Gastrocnemius medialis (tissue), 4 donors: ENCODE measurements around the gene PKP1. TPM values are rescaled to one million over a fixed set of nuclear protein-coding genes. Genes with fewer than 3 reads are reported as not detected.

Source experiments
- ATAC-seq, 2 donors: fragments of 150-250 bp; one replicate each; pipeline ENCODE4 v1.9.1; 2016
- DNase-seq, 2 donors: peaks; one replicate each; pipeline ENCODE4 v3.0.0-alpha.2; 2019
- H3K27ac ChIP-seq, 4 donors: fragments of 200-600 bp; sonication (generic); 1 replicate in 1 of 4; 2 replicates in 3 of 4; pipeline ENCODE4 v1.5.1; 2016 to 2018; ENCODE audit warnings: mild to moderate bottlenecking in 2 of 4, moderate library complexity in 1 of 4
- H3K27me3 ChIP-seq, 3 donors: fragments of 200-600 bp; sonication (generic) in 2 of 3; 1 replicate in 1 of 3; 2 replicates in 2 of 3; pipeline versions ENCODE4 v1.5.1 to v1.6.0; 2016 to 2019; ENCODE audit warnings: mild to moderate bottlenecking in 1 of 3, moderate library complexity in 1 of 3
- H3K36me3 ChIP-seq, 2 donors: fragments of 200-600 bp; sonication (generic) in 1 of 2; one replicate each; pipeline ENCODE4 v1.5.1; 2017 to 2018
- H3K4me1 ChIP-seq, 2 donors: fragments of 200-600 bp; sonication (generic) in 1 of 2; one replicate each; pipeline ENCODE4 v1.5.1; 2016 to 2017; ENCODE audit warnings: mild to moderate bottlenecking in 2 of 2
- H3K4me3 ChIP-seq, 4 donors: fragments of 200-600 bp; sonication (generic) in 3 of 4; 1 replicate in 1 of 4; 2 replicates in 3 of 4; pipeline ENCODE4 v1.5.1; 2016 to 2019; ENCODE audit warnings: mild to moderate bottlenecking in 2 of 4
- H3K9me3 ChIP-seq, 3 donors: fragments of 200-600 bp; sonication (generic) in 2 of 3; 1 replicate in 1 of 3; 2 replicates in 2 of 3; pipeline ENCODE4 v1.5.1; 2016 to 2019
- CTCF ChIP-seq, 5 experiments: fragments of 450-650 bp in 3 of 5; fragments of 200-600 bp in 2 of 5; sonication (generic) in 2 of 5; IDR thresholded peaks in 4 of 5; conservative IDR thresholded peaks in 1 of 5; 1 replicate in 4 of 5; 2 replicates in 1 of 5; pipeline ENCODE4 v1.5.1; 2016 to 2019; ENCODE audit warnings: antibody characterized with exemption in 5 of 5, mild to moderate bottlenecking in 3 of 5, moderate library complexity in 3 of 5
- POLR2A ChIP-seq, 2 donors: fragments of 450-650 bp; IDR thresholded peaks; one replicate each; pipeline ENCODE4 v1.6.1; 2017; ENCODE audit warnings: antibody characterized with exemption in 2 of 2, mild to moderate bottlenecking in 2 of 2, moderate library complexity in 2 of 2
- in situ Hi-C, 4 donors: fragments of 200-750 bp; cut with MboI; loops; one replicate each; pipeline versions ENCODE4 v1.15.0 to v1.8.0; 2017; ENCODE audit warnings: low sequenced_read_pairs in 4 of 4
- intact Hi-C: fragments of 100-400 bp; cut with DNase I; formaldehyde crosslinking; loops from one replicate; pipeline ENCODE4 v1.15.1; 2023; ENCODE audit warnings: low total_unique reads
- total RNA-seq, 4 donors: library from RNA; depleted of rRNA; stranded (reverse); fragments of >200 nt; gene quantifications; one replicate each; pipeline versions ENCODE4 v1.1.0 to v1.2.3, GENCODE V29; 2016

The PKP1 gene
- total RNA-seq, 4 donors from 2014 or later: 0.71 to 4.5 (median 1.2) TPM

DNA sequence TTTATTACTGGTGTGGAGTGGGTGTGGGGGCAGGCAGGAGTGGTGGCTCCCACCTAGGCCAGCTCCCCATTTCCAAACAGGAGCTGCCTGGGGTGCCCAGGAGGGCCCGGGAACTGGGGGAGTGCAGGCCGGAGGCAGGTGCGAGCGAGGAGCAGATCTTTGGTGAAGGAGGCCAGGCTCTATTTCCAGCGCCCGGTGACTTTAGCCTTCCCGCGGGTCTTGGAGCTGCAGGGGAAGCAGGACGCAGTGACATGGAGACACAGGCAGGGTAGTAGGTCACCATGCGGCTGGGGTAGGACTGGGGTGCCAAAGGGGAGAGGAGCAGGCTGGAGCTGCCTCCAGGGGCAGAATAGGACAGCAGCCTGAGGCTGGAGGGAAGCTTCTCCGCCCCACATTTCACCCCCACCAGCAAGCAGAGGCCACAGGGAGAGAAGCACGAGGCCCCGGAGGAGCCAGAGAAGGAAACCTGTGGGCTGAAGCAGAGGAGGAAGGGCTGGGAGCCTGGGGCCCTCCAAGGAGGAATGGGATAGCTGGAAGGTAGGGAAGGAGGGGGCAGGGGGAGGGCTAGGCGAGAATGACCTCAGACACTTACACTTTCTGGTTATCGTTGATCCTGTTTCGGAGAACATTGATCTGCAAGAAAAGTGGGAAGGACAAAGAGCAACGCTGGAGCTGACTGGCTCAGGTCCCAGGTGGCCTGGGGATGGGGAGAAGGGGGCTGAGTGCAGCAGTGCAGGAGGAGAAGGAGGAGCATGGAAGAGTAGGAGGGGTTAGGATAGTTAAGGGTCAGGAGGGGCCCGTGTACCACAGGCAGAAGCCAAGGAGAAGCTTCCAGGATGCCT is 75.9 kb downstream of the PKP1 start:
- H3K4me3 ChIP-seq: no peak overlapping the region
- no peaks in the 10 kb centered on the region for H3K27me3 ChIP-seq
- ATAC-seq (no peak), DNase-seq (no peak)
- H3K36me3 ChIP-seq: no peaks in the 10 kb centered on the region
- intact Hi-C loops (no loop called here), in situ Hi-C loops (loop anchor here (10.0 to 25.0 kb wide), 2 partner anchors 94 to 97 kb away; no protein-coding TSS in a partner anchor)
- H3K9me3 ChIP-seq: no peaks in the 10 kb centered on the region
- TF ChIP-seq CTCF (IDR thresholded peaks at IDR 0.05 in 4 of 5, conservative IDR thresholded peaks at IDR 0.05 in 1 of 5): no peak
- TF ChIP-seq POLR2A (IDR thresholded peaks at IDR 0.05): no peak
- H3K27ac ChIP-seq: peak overlapping the region; percentile 33 to 69 (median 46)
- H3K4me1 ChIP-seq: peaks cover 0 to 4% of the 10 kb centered on the region in 2 donors

DNA sequence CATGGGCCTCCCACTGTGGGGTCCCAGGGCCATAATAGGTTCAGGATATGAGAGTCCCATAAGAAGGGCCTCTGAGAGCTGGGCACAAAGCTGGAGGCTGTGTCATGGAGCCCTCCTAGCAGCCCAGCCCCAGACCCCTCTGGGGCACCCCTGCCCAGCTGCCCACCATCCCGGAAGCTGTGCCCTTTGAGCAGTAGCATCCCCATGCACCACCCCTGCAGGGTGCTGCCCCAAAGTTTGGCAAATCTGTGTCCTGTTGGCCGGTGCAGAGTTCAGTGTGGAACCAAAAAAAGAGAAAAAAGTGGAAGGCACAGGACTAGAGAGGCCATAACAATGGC is 76.5 kb downstream of the PKP1 start:
- no peak overlapping the region for H3K27ac ChIP-seq
- TF ChIP-seq CTCF (IDR thresholded peaks at IDR 0.05 in 4 of 5, conservative IDR thresholded peaks at IDR 0.05 in 1 of 5) (no peak), POLR2A (IDR thresholded peaks at IDR 0.05) (no peak)
- H3K4me1 ChIP-seq: peaks cover 0 to 4% of the 10 kb centered on the region in 2 donors
- no peak for ATAC-seq
- no peaks in the 10 kb centered on the region for H3K36me3 ChIP-seq
- no peaks in the 10 kb centered on the region for H3K9me3 ChIP-seq
- no peak for DNase-seq
- in situ Hi-C loops (loop anchor here (10.0 to 25.0 kb wide), 2 partner anchors 95 to 98 kb away; no protein-coding TSS in a partner anchor), intact Hi-C loops (no loop called here)
- no peaks in the 10 kb centered on the region for H3K27me3 ChIP-seq
- H3K4me3 ChIP-seq: no peak overlapping the region

DNA sequence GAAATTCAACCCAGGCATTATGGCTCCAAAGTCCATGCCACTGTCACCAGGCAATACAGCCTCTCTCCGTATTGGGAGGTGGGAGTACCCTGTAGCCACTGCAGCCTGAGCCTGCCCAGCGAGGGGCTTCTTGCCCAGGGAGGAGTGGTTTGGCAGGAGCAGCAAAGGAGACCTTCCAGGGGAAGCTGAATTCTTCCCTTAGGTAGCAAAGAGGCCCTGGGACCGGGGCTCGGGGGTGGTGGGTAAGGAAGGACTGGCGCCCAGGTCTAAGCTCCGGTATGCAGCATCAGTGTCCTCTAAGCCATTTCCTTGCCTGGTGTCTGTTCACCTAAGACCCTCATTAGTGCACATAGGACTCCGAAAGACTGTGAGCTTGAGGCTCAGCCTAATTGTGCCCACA is 77.2 kb downstream of the PKP1 start:
- no peak overlapping the region for H3K27ac ChIP-seq
- no peak for ATAC-seq
- in situ Hi-C loops: loop anchor here in 1 of 4 donors (25.0 kb wide), 1 partner anchor 98 kb away; no protein-coding TSS in a partner anchor
- no peaks in the 10 kb centered on the region for H3K27me3 ChIP-seq
- peaks cover 0 to 4% of the 10 kb centered on the region in 2 donors for H3K4me1 ChIP-seq
- no peak for DNase-seq
- TF ChIP-seq POLR2A (IDR thresholded peaks at IDR 0.05) (no peak), CTCF (IDR thresholded peaks at IDR 0.05 in 4 of 5, conservative IDR thresholded peaks at IDR 0.05 in 1 of 5) (no peak)
- H3K9me3 ChIP-seq: no peaks in the 10 kb centered on the region
- intact Hi-C loops: no loop called here
- H3K4me3 ChIP-seq: no peak overlapping the region
- H3K36me3 ChIP-seq: no peaks in the 10 kb centered on the region

- ATAC-seq (no peak), DNase-seq (no peak)
- Histone ChIP-seq H3K36me3 (no peaks in the 10 kb centered on the region), H3K9me3 (no peaks in the 10 kb centered on the region), H3K27ac (no peak overlapping the region), H3K4me1 (peaks cover 0 to 4% of the 10 kb centered on the region in 2 donors), H3K27me3 (no peaks in the 10 kb centered on the region), H3K4me3 (no peak overlapping the region)
- intact Hi-C loops: loop anchor here (1.0 kb wide), 2 partner anchors 52 to 107 kb away; no protein-coding TSS in a partner anchor
- TF ChIP-seq POLR2A (IDR thresholded peaks at IDR 0.05): no peak
- no peak for TF ChIP-seq CTCF (IDR thresholded peaks at IDR 0.05 in 4 of 5, conservative IDR thresholded peaks at IDR 0.05 in 1 of 5)
- in situ Hi-C loops: loop anchor here in 1 of 4 donors (25.0 kb wide), 1 partner anchor 99 kb away; no protein-coding TSS in a partner anchor
Observed at GRCh38 chr1:201360901-201361651, 77.8 kb downstream of the PKP1 start.
